GM12878 (cell line): ENCODE results near the gene LDHAL6B.
A peak's percentile ranks its signal among the peaks of the same experiment; 100 is the strongest.

ENCODE experiments used
- CHD4 ChIP-seq: fragments of 200-600 bp; sonication (generic); IDR thresholded peaks from 2 replicates; pipeline ENCODE4 v1.6.1; 2016; ENCODE audit warnings: mild to moderate bottlenecking
- CTCF ChIP-seq, 3 experiments: IDR thresholded peaks in 2 of 3; conservative IDR thresholded peaks in 1 of 3; 2 replicates each; pipeline ENCODE4 v1.5.1; 2011; ENCODE audit warnings: low read depth in 3 of 3, low read length in 3 of 3, mild to moderate bottlenecking in 3 of 3, control low read depth in 2 of 3, moderate library complexity in 2 of 3, inconsistent platforms in 1 of 3, mixed read lengths in 1 of 3; ENCODE audit not compliant: control insufficient read depth in 2 of 3, insufficient read depth in 1 of 3; ENCODE audit errors: extremely low read depth in 1 of 3
- E2F4 ChIP-seq: IDR thresholded peaks from 2 replicates; pipeline ENCODE4 v1.6.1; 2012; ENCODE audit warnings: low read depth, low read length, improper control_type of control experiment
- EP300 ChIP-seq, 2 experiments: fragments of 150-350 bp in 1 of 2; IDR thresholded peaks; 2 replicates each; pipeline ENCODE4 v1.6.1; 2011 to 2012; ENCODE audit warnings: low read depth in 2 of 2, low read length in 2 of 2, borderline replicate concordance in 1 of 2, improper control_type of control experiment in 1 of 2, inconsistent platforms in 1 of 2; ENCODE audit not compliant: control insufficient read depth in 1 of 2
- EZH2 ChIP-seq: IDR thresholded peaks from 2 replicates; pipeline ENCODE4 v1.6.1; 2012; ENCODE audit warnings: low read depth, mild to moderate bottlenecking, control low read depth, inconsistent platforms, low read length, borderline replicate concordance; ENCODE audit not compliant: control insufficient read depth
- FOS ChIP-seq: IDR thresholded peaks from 3 replicates; pipeline ENCODE4 v1.6.1; 2011; ENCODE audit warnings: borderline replicate concordance; ENCODE audit not compliant: insufficient read length; ENCODE audit errors: extremely low read depth
- MAX ChIP-seq: IDR thresholded peaks from 2 replicates; pipeline ENCODE4 v1.6.1; 2012; ENCODE audit warnings: low read depth, low read length, improper control_type of control experiment
- PBX3 ChIP-seq: IDR thresholded peaks from 2 replicates; pipeline ENCODE4 v1.6.1; 2011; ENCODE audit warnings: mild to moderate bottlenecking, low read depth, low read length, moderate library complexity; ENCODE audit not compliant: insufficient replicate concordance
- POLR2A ChIP-seq: IDR thresholded peaks from 2 replicates; pipeline ENCODE4 v1.6.1; 2011; ENCODE audit warnings: low read depth, mild to moderate bottlenecking, low read length
- POLR2AphosphoS5 ChIP-seq: IDR thresholded peaks from 2 replicates; pipeline ENCODE4 v1.6.1; 2011; ENCODE audit warnings: mild to moderate bottlenecking, low read length, inconsistent platforms
- RAD21 ChIP-seq: IDR thresholded peaks from 2 replicates; pipeline ENCODE4 v1.6.1; 2011; ENCODE audit warnings: mild to moderate bottlenecking, low read depth, low read length, moderate library complexity; ENCODE audit not compliant: insufficient read depth
- SIN3A ChIP-seq: IDR thresholded peaks from 2 replicates; pipeline ENCODE4 v1.6.1; 2012; ENCODE audit warnings: low read depth, low read length, improper control_type of control experiment
- SMC3 ChIP-seq: IDR thresholded peaks from 2 replicates; pipeline ENCODE4 v1.6.1; 2011; ENCODE audit warnings: low read length, improper control_type of control experiment, borderline replicate concordance
- TCF7 ChIP-seq: IDR thresholded peaks from 2 replicates; pipeline ENCODE4 v1.6.1; 2014; ENCODE audit warnings: antibody characterized with exemption, borderline replicate concordance

- no peak for TF ChIP-seq POLR2A
- TF ChIP-seq CTCF (IDR thresholded peaks at IDR 0.05 in 2 of 3, conservative IDR thresholded peaks at IDR 0.05 in 1 of 3; ENCODE audit: control insufficient read depth in 2 of 3, extremely low read depth in 1 of 3, insufficient read depth in 1 of 3, low read depth in 3 of 3, low read length in 3 of 3) = no peak
- TF ChIP-seq POLR2AphosphoS5 = no peak
- TF ChIP-seq RAD21 = no peak
- TF ChIP-seq SIN3A = no peak
- no peak for TF ChIP-seq TCF7
- no peak for TF ChIP-seq MAX
- TF ChIP-seq PBX3 = peak; percentile 52
- TF ChIP-seq FOS = no peak
- TF ChIP-seq E2F4 = no peak
- TF ChIP-seq SMC3 = no peak
- no peak for TF ChIP-seq EZH2
- no peak for TF ChIP-seq EP300 (IDR thresholded peaks at IDR 0.05; ENCODE audit: borderline replicate concordance in 1 of 2, control insufficient read depth in 1 of 2, low read depth in 2 of 2, low read length in 2 of 2)
- TF ChIP-seq CHD4 = no peak
Observed at GRCh38 chr15:59205839-59206622, 612 bp upstream of the LDHAL6B start.
